ENCODE measurements around the gene NOSIP.
"Not testable (repeated sequence)": the region's sequence is repeated elsewhere in the genome, so short reads cannot be mapped to it uniquely, and the experiment has no call there.

The NOSIP gene

DNA sequence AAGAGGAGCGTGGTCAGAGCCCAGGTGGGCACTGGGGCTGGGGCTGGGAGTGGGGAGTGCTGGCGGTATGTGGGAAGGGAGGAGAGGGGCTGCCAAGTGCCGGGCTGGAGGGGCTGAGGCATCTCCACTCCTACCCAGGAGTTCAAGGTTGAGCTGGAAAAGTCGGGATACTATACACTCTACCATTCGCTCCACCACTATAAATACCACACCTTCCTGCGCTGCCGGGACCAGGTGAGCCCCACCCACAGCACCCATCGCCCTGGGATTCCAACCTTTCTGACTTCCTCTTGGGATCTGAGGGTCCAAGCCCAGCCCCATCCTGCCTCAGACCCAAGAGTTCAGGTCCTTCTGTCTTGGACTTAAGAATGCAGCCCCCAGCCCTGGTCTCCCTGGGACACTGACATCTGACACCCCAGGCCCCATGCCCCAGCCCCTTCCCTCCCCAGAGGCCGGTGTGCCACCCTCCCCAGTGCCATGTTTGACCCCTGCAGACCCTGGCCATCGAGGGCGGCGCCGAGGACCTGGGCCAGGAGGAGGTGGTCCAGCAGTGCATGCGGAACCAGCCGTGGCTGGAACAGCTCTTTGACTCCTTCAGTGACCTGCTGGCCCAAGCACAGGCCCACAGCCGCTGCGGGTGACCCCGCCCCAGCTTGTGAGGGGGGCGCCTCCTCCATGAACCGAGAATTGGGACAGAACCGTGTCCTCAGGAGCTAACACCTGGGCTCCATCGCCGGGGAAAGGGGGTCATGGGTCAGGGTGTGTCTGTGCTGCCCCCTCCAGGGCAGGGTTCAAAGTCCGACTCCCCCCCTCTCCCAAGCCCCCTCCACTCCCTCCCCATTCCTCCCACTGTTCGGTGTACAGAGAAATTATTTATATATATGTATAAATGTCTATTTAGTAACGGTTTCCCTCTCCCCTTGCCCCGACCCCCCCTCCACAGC lies 44.9 kb upstream of the NOSIP start:
- Histone ChIP-seq H3K36me3 (replicated peaks in 1 of 2; ENCODE audit: control insufficient read depth in 2 of 2, insufficient read depth in 2 of 2, low read length in 2 of 2) (peaks cover 28 to 75% of the 10 kb centered on the region in 2 donors), H2BK5ac (ENCODE audit: low read length) (no peak overlapping the region), H3K79me1 (ENCODE audit: low read depth, low read length) (peaks cover 6% of the 10 kb centered on the region), H2BK120ac (ENCODE audit: low read depth, low read length) (no peak overlapping the region), H3K4me1 (ENCODE audit: control insufficient read depth in 2 of 2, insufficient read depth in 1 of 2, low read depth in 1 of 2, low read length in 2 of 2) (no peaks in the 10 kb centered on the region), H3K9ac (ENCODE audit: low read depth, low read length, poor library complexity) (no peak overlapping the region), H4K91ac (ENCODE audit: low read depth, low read length, poor library complexity) (no peak overlapping the region), H3K27me3 (ENCODE audit: control insufficient read depth in 3 of 3, insufficient read depth in 3 of 3, low read depth in 1 of 3, low read length in 3 of 3) (no peaks in the 10 kb centered on the region), H3K18ac (ENCODE audit: low read length) (peak overlapping the region; percentile 17), H2BK12ac (ENCODE audit: low read length) (no peak overlapping the region), H3K4me3 (ENCODE audit: low read length in 2 of 2) (no peak overlapping the region), H3K4me2 (ENCODE audit: insufficient read depth, low read length, poor library complexity, severe bottlenecking) (peak overlapping the region; percentile 18), H2BK15ac (ENCODE audit: low read length) (no peak overlapping the region), H3K9me3 (replicated peaks in 1 of 2; ENCODE audit: control insufficient read depth in 2 of 2, insufficient read depth in 1 of 2, low read depth in 1 of 2, low read length in 2 of 2) (no peaks in the 10 kb centered on the region), H4K8ac (ENCODE audit: low read depth, low read length) (peak overlapping the region; percentile 43), H2AFZ (ENCODE audit: low read length) (no peak overlapping the region), H3K4ac (ENCODE audit: low read length) (no peak overlapping the region), H3K27ac (replicated peaks; ENCODE audit: low read length) (no peak overlapping the region), H3K23ac (ENCODE audit: low read depth, low read length, poor library complexity) (no peak overlapping the region), H3K14ac (ENCODE audit: low read length) (no peak overlapping the region), H2AK5ac (ENCODE audit: low read depth, low read length) (no peak overlapping the region)
- no peak for DNase-seq (ENCODE audit: low spot score)
- no CpG with 5 or more reads among the region's 27 CpGs for WGBS, 2 donors (ENCODE audit: extremely low coverage in 2 of 2, insufficient read length in 2 of 2, insufficient replicate concordance in 1 of 2)

DNA sequence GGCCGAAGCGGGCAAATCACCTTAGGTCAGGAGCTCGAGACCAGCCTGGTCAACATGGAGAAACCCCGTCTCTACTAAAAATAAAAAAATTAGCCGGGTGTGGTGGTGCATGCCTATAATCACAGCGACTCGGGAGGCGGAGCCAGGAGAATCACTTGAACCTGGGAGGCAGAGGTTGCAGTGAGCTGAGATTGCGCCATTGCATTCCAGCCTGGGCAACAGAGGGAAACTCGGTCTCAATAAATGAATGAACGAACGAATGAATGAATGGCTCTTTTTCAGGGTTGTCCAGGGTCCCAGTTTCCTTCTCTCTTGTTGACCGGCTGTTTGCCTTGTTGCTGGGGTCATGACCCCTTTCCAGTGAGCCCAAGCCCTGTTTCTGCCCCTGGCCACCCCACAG lies 37.5 kb upstream of the NOSIP start:
- not testable (repeated sequence) for H2BK12ac ChIP-seq (ENCODE audit: low read length); H3K23ac ChIP-seq (ENCODE audit: low read depth, low read length, poor library complexity); H2BK120ac ChIP-seq (ENCODE audit: low read depth, low read length); H4K91ac ChIP-seq (ENCODE audit: low read depth, low read length, poor library complexity); H3K9me3 ChIP-seq (replicated peaks in 1 of 2; ENCODE audit: control insufficient read depth in 2 of 2, insufficient read depth in 1 of 2, low read depth in 1 of 2, low read length in 2 of 2); H3K27me3 ChIP-seq (ENCODE audit: control insufficient read depth in 3 of 3, insufficient read depth in 3 of 3, low read depth in 1 of 3, low read length in 3 of 3); H3K18ac ChIP-seq (ENCODE audit: low read length); H3K4me3 ChIP-seq (ENCODE audit: low read length in 2 of 2); H3K4ac ChIP-seq (ENCODE audit: low read length); H3K27ac ChIP-seq (replicated peaks; ENCODE audit: low read length); H2AFZ ChIP-seq (ENCODE audit: low read length); H2BK15ac ChIP-seq (ENCODE audit: low read length); H3K4me2 ChIP-seq (ENCODE audit: insufficient read depth, low read length, poor library complexity, severe bottlenecking); H2BK5ac ChIP-seq (ENCODE audit: low read length); H3K9ac ChIP-seq (ENCODE audit: low read depth, low read length, poor library complexity); H4K8ac ChIP-seq (ENCODE audit: low read depth, low read length); H2AK5ac ChIP-seq (ENCODE audit: low read depth, low read length); H3K14ac ChIP-seq (ENCODE audit: low read length); H3K4me1 ChIP-seq (ENCODE audit: control insufficient read depth in 2 of 2, insufficient read depth in 1 of 2, low read depth in 1 of 2, low read length in 2 of 2); DNase-seq (ENCODE audit: low spot score)
- Histone ChIP-seq H3K36me3 (replicated peaks in 1 of 2; ENCODE audit: control insufficient read depth in 2 of 2, insufficient read depth in 2 of 2, low read length in 2 of 2) (peaks cover 57 to 88% of the 10 kb centered on the region in 2 donors), H3K79me1 (ENCODE audit: low read depth, low read length) (peaks cover 11% of the 10 kb centered on the region)
- no CpG with 5 or more reads among the region's 13 CpGs for WGBS, 2 donors (ENCODE audit: extremely low coverage in 2 of 2, insufficient read length in 2 of 2, insufficient replicate concordance in 1 of 2)

- no peak overlapping the region for H2BK5ac ChIP-seq (ENCODE audit: low read length)
- no peak overlapping the region for H3K4me2 ChIP-seq (ENCODE audit: insufficient read depth, low read length, poor library complexity, severe bottlenecking)
- no peak overlapping the region for H3K4ac ChIP-seq (ENCODE audit: low read length)
- H3K23ac ChIP-seq (ENCODE audit: low read depth, low read length, poor library complexity), result no peak overlapping the region
- WGBS, 2 donors (ENCODE audit: extremely low coverage in 2 of 2, insufficient read length in 2 of 2, insufficient replicate concordance in 1 of 2), result no CpG with 5 or more reads among the region's 7 CpGs
- H3K27ac ChIP-seq (replicated peaks; ENCODE audit: low read length), result no peak overlapping the region
- peaks cover 58 to 91% of the 10 kb centered on the region in 2 donors for H3K36me3 ChIP-seq (replicated peaks in 1 of 2; ENCODE audit: control insufficient read depth in 2 of 2, insufficient read depth in 2 of 2, low read length in 2 of 2)
- no peak overlapping the region for H2BK120ac ChIP-seq (ENCODE audit: low read depth, low read length)
- H3K27me3 ChIP-seq (ENCODE audit: control insufficient read depth in 3 of 3, insufficient read depth in 3 of 3, low read depth in 1 of 3, low read length in 3 of 3), result no peaks in the 10 kb centered on the region
- H3K79me1 ChIP-seq (ENCODE audit: low read depth, low read length), result peaks cover 11% of the 10 kb centered on the region
- H4K91ac ChIP-seq (ENCODE audit: low read depth, low read length, poor library complexity), result no peak overlapping the region
- H2BK12ac ChIP-seq (ENCODE audit: low read length), result no peak overlapping the region
- H2AFZ ChIP-seq (ENCODE audit: low read length), result no peak overlapping the region
- H3K14ac ChIP-seq (ENCODE audit: low read length), result no peak overlapping the region
- H4K8ac ChIP-seq (ENCODE audit: low read depth, low read length), result no peak overlapping the region
- no peaks in the 10 kb centered on the region for H3K4me1 ChIP-seq (ENCODE audit: control insufficient read depth in 2 of 2, insufficient read depth in 1 of 2, low read depth in 1 of 2, low read length in 2 of 2)
- no peak overlapping the region for H3K9ac ChIP-seq (ENCODE audit: low read depth, low read length, poor library complexity)
- H3K4me3 ChIP-seq (ENCODE audit: low read length in 2 of 2), result no peak overlapping the region
- no peak overlapping the region for H2BK15ac ChIP-seq (ENCODE audit: low read length)
- H3K9me3 ChIP-seq (replicated peaks in 1 of 2; ENCODE audit: control insufficient read depth in 2 of 2, insufficient read depth in 1 of 2, low read depth in 1 of 2, low read length in 2 of 2), result peaks cover 0 to 2% of the 10 kb centered on the region in 2 donors
- H2AK5ac ChIP-seq (ENCODE audit: low read depth, low read length), result no peak overlapping the region
- H3K18ac ChIP-seq (ENCODE audit: low read length), result no peak overlapping the region
- no peak for DNase-seq (ENCODE audit: low spot score)
Measured at GRCh38 chr19:49616945-49617344, 36.6 kb upstream of the NOSIP start.

DNA sequence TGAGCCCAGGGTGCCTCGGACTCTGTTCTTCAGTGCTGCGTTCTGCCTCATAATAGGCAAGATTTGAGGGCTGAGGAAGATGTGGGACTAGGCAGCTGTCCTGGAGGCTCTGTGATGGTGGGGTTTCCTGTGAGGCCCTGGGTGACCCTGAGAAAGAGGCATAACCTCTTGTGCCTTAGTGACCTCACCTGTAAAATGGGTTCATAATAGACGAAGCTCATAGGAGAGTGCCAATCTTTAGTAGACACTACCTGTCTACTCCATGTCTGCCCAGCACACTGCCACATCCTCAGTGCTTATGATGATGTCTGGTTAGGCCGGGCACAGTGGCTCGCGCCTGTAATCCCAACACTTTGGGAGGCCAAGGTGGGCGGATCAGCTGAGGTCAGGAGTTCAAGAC lies 36.2 kb upstream of the NOSIP start:
- no peak overlapping the region for H3K4me2 ChIP-seq (ENCODE audit: insufficient read depth, low read length, poor library complexity, severe bottlenecking)
- no CpG with 5 or more reads among the region's 7 CpGs for WGBS, 2 donors (ENCODE audit: extremely low coverage in 2 of 2, insufficient read length in 2 of 2, insufficient replicate concordance in 1 of 2)
- H3K27ac ChIP-seq (replicated peaks; ENCODE audit: low read length), result no peak overlapping the region
- H3K14ac ChIP-seq (ENCODE audit: low read length), result no peak overlapping the region
- no peak overlapping the region for H3K18ac ChIP-seq (ENCODE audit: low read length)
- H3K4me3 ChIP-seq (ENCODE audit: low read length in 2 of 2), result no peak overlapping the region
- no peaks in the 10 kb centered on the region for H3K4me1 ChIP-seq (ENCODE audit: control insufficient read depth in 2 of 2, insufficient read depth in 1 of 2, low read depth in 1 of 2, low read length in 2 of 2)
- no peak overlapping the region for H4K91ac ChIP-seq (ENCODE audit: low read depth, low read length, poor library complexity)
- H2AFZ ChIP-seq (ENCODE audit: low read length), result no peak overlapping the region
- H3K23ac ChIP-seq (ENCODE audit: low read depth, low read length, poor library complexity), result no peak overlapping the region
- no peaks in the 10 kb centered on the region for H3K27me3 ChIP-seq (ENCODE audit: control insufficient read depth in 3 of 3, insufficient read depth in 3 of 3, low read depth in 1 of 3, low read length in 3 of 3)
- H4K8ac ChIP-seq (ENCODE audit: low read depth, low read length), result no peak overlapping the region
- no peak overlapping the region for H2BK15ac ChIP-seq (ENCODE audit: low read length)
- no peak overlapping the region for H3K9ac ChIP-seq (ENCODE audit: low read depth, low read length, poor library complexity)
- peaks cover 9% of the 10 kb centered on the region for H3K79me1 ChIP-seq (ENCODE audit: low read depth, low read length)
- no peak for DNase-seq (ENCODE audit: low spot score)
- H2BK12ac ChIP-seq (ENCODE audit: low read length), result no peak overlapping the region
- no peak overlapping the region for H2BK5ac ChIP-seq (ENCODE audit: low read length)
- H2BK120ac ChIP-seq (ENCODE audit: low read depth, low read length), result no peak overlapping the region
- H3K36me3 ChIP-seq (replicated peaks in 1 of 2; ENCODE audit: control insufficient read depth in 2 of 2, insufficient read depth in 2 of 2, low read length in 2 of 2), result peaks cover 54 to 87% of the 10 kb centered on the region in 2 donors
- H3K4ac ChIP-seq (ENCODE audit: low read length), result no peak overlapping the region
- peaks cover 0 to 2% of the 10 kb centered on the region in 2 donors for H3K9me3 ChIP-seq (replicated peaks in 1 of 2; ENCODE audit: control insufficient read depth in 2 of 2, insufficient read depth in 1 of 2, low read depth in 1 of 2, low read length in 2 of 2)
- no peak overlapping the region for H2AK5ac ChIP-seq (ENCODE audit: low read depth, low read length)
